ENCODE measurements around the gene LTO1.

DNA sequence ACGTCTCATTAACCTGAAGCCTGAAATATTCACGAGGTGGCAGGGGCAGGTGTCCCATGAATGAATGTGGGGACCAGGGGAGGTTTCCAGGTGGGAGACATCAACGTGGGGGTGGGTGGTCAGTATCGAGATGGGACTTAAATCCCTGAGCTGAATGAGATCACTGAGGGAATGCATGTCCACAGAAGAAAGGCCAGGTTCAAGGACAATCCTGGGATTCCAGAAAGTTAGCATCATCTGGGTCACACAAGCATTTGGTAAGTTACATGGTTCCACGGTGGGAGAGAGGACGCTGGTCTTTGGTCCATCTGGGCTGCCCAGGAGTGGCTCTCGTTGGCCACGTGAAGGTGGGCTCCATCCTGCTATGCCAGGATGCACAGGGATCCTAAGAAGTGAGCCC, 56.9 kb downstream of the LTO1 start:
- TF ChIP-seq POLR2A (IDR thresholded peaks at IDR 0.05): no peak
- TF ChIP-seq, protein P1, sequence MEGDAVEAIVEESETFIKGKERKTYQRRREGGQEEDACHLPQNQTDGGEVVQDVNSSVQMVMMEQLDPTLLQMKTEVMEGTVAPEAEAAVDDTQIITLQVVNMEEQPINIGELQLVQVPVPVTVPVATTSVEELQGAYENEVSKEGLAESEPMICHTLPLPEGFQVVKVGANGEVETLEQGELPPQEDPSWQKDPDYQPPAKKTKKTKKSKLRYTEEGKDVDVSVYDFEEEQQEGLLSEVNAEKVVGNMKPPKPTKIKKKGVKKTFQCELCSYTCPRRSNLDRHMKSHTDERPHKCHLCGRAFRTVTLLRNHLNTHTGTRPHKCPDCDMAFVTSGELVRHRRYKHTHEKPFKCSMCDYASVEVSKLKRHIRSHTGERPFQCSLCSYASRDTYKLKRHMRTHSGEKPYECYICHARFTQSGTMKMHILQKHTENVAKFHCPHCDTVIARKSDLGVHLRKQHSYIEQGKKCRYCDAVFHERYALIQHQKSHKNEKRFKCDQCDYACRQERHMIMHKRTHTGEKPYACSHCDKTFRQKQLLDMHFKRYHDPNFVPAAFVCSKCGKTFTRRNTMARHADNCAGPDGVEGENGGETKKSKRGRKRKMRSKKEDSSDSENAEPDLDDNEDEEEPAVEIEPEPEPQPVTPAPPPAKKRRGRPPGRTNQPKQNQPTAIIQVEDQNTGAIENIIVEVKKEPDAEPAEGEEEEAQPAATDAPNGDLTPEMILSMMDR (IDR thresholded peaks at IDR 0.05): no peak
